Urinary bladder (tissue), 4 donors: ENCODE measurements around the gene RNF220. TPM values are rescaled to one million over a fixed set of nuclear protein-coding genes. Genes with fewer than 3 reads are reported as not detected.

Experiments
- DNase-seq: peaks from one replicate; pipeline ENCODE4 v3.0.0-alpha.2; 2015; ENCODE audit errors: extremely low spot score
- H3K27ac ChIP-seq: one replicate; pipeline ENCODE4 v1.5.1; 2013; ENCODE audit warnings: low read depth, mild to moderate bottlenecking, moderate library complexity
- H3K36me3 ChIP-seq: one replicate; pipeline ENCODE4 v1.6.1; 2013; ENCODE audit warnings: mild to moderate bottlenecking, moderate library complexity; ENCODE audit not compliant: insufficient read depth
- H3K4me1 ChIP-seq: one replicate; pipeline ENCODE4 v1.6.1; 2013; ENCODE audit warnings: mild to moderate bottlenecking, moderate library complexity; ENCODE audit not compliant: insufficient read depth
- H3K4me3 ChIP-seq: one replicate; pipeline ENCODE4 v1.5.1; 2013; ENCODE audit warnings: low read depth, low read length
- WGBS: extraction: QIAGEN DNeasy Blood & Tissue Kit; methylation state at CpG from one replicate; pipeline ENCODE4 v1.1.7; 2013; 5-methylcytosine and 5-hydroxymethylcytosine counted together
- polyA plus RNA-seq: library from polyadenylated mRNA; stranded (reverse); fragments of 200-250 nt; gene quantifications from one replicate; pipeline ENCODE4 v1.2.3, GENCODE V29; 2013
- total RNA-seq: library from RNA; depleted of rRNA; stranded (reverse); fragments of >200 nt; gene quantifications from one replicate; pipeline ENCODE4 v1.2.3, GENCODE V29; 2014
- donor health status: healthy with polysubstance abuse.
- donor health status: healthy.

Gene RNF220
- total and polyA plus RNA-seq, 2 donors = 17.3 to 89.6 TPM

DNA sequence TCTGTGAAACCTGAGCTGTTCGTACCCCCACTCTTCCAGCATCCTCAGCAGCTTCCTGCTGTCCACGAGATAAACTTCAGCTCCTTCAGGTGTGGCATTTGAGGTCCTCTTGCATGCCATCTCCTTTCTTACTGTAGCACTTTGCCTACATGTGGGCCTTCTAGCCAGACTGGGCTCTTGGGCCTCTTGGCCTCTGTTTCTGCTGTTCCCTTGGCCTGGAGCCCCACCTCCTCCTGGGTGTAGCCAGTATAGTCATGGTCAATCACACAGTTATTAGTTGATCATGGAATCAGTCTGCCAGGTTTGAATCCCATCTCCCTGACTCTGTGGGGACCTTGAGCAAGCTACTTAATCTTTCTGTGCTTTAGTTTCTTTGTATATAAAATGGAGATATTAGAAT, 242.8 kb downstream of the RNF220 start:
- Histone ChIP-seq H3K36me3 (peaks cover 4% of the 10 kb centered on the region), H3K4me1 (no peaks in the 10 kb centered on the region), H3K4me3 (no peak overlapping the region), H3K27ac (no peak overlapping the region)
- 67% methylated on average over 2 of the region's 2 CpGs for WGBS
- no peak for DNase-seq

GRCh38 chr1:44648529-44649250, 243.6 kb downstream of the RNF220 start:
- no peak overlapping the region for H3K27ac ChIP-seq

DNA sequence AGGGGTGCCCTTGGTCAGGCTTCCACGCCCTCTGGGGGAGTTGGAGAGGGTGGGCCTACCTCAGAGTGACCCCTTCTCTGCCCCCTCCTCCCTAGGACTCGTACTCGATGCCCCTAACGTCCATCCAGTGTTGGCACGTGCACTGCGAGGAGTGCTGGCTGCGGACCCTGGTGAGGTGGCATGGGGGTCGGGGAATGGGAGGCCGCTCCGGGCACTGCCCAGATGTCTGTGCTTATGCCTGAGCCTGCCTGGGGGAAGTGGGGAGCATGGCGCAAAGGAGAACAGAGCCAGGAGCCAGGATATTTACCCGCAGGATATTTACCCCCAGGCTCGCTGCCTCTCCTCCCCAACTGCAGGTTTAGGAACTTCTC, 244.7 kb downstream of the RNF220 start:
- Histone ChIP-seq H3K27ac (no peak overlapping the region), H3K36me3 (peaks cover 4% of the 10 kb centered on the region), H3K4me3 (no peak overlapping the region), H3K4me1 (no peaks in the 10 kb centered on the region)
- 90% methylated on average over 13 of the region's 13 CpGs for WGBS
- no peak for DNase-seq

More at GRCh38 chr1:44648529-44649250, 243.6 kb downstream of the RNF220 start:
- Histone ChIP-seq H3K36me3 (peaks cover 4% of the 10 kb centered on the region), H3K4me1 (no peaks in the 10 kb centered on the region), H3K4me3 (no peak overlapping the region)
- WGBS = 87% methylated on average over 13 of the region's 13 CpGs
- DNase-seq = no peak

GRCh38 chr1:44650159-44650831, 245.2 kb downstream of the RNF220 start:
- DNase-seq = no peak

GRCh38 chr1:44651069-44651468, 246.0 kb downstream of the RNF220 start:
- Histone ChIP-seq H3K4me3 (no peak overlapping the region), H3K27ac (no peak overlapping the region), H3K36me3 (peaks cover 4% of the 10 kb centered on the region), H3K4me1 (no peaks in the 10 kb centered on the region)
- 78% methylated on average over 8 of the region's 8 CpGs for WGBS
- no peak for DNase-seq

More at GRCh38 chr1:44650159-44650831, 245.2 kb downstream of the RNF220 start:
- Histone ChIP-seq H3K36me3 (peaks cover 4% of the 10 kb centered on the region), H3K4me1 (no peaks in the 10 kb centered on the region), H3K27ac (no peak overlapping the region), H3K4me3 (no peak overlapping the region)
- 77% methylated on average over 23 of the region's 23 CpGs for WGBS

- no peak overlapping the region for H3K27ac ChIP-seq
- H3K36me3 ChIP-seq = peaks cover 4% of the 10 kb centered on the region
- H3K4me3 ChIP-seq = no peak overlapping the region
- WGBS = 44% methylated on average over 7 of the region's 7 CpGs
- H3K4me1 ChIP-seq = no peaks in the 10 kb centered on the region
- DNase-seq = no peak
Observed at GRCh38 chr1:44652445-44653106, 247.5 kb downstream of the RNF220 start.

- no peaks in the 10 kb centered on the region for H3K4me1 ChIP-seq
- H3K4me3 ChIP-seq = no peak overlapping the region
- 59% methylated on average over 11 of the region's 11 CpGs for WGBS
- H3K36me3 ChIP-seq = peaks cover 4% of the 10 kb centered on the region
- DNase-seq = no peak
- H3K27ac ChIP-seq = no peak overlapping the region
Observed at GRCh38 chr1:44653107-44653964, 248.3 kb downstream of the RNF220 start.

GRCh38 chr1:44654621-44655187, 249.6 kb downstream of the RNF220 start:
- WGBS = 92% methylated on average over 35 of the region's 35 CpGs
- Histone ChIP-seq H3K4me1 (no peaks in the 10 kb centered on the region), H3K36me3 (peaks cover 4% of the 10 kb centered on the region), H3K27ac (no peak overlapping the region), H3K4me3 (no peak overlapping the region)
- DNase-seq = no peak

GRCh38 chr1:44655609-44656008, 250.6 kb downstream of the RNF220 start:
- 72% methylated on average over 5 of the region's 5 CpGs for WGBS
- Histone ChIP-seq H3K4me3 (no peak overlapping the region), H3K4me1 (no peaks in the 10 kb centered on the region), H3K36me3 (peaks cover under 1% of the 10 kb centered on the region), H3K27ac (no peak overlapping the region)
- DNase-seq = no peak

- Histone ChIP-seq H3K4me1 (no peaks in the 10 kb centered on the region), H3K36me3 (no peaks in the 10 kb centered on the region), H3K27ac (no peak overlapping the region), H3K4me3 (no peak overlapping the region)
- WGBS = 95% methylated on average over 4 of the region's 4 CpGs
- no peak for DNase-seq
Observed at GRCh38 chr1:44659566-44659965, 254.5 kb downstream of the RNF220 start.

DNA sequence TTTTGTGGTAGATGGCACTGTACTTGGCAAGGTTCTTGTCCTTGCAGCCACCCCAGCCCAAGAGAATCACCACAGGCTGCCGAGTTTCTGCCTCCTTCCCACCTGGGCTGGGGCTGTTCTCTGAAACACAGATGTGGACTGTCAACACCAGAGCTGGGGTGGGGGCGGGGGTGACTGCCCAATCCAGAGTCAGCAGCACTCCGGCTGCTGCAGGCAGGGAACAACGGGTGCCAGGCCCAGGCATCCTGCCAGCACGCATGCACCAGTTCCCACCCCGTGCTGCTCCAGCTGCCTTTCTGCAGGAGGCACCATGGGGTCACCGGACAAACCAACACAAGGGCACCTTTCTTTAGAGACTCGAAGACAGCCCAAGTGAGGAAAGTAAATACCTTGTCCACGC, 255.1 kb downstream of the RNF220 start:
- H3K27ac ChIP-seq = no peak overlapping the region
- no peaks in the 10 kb centered on the region for H3K36me3 ChIP-seq
- 54% methylated on average over 9 of the region's 9 CpGs for WGBS
- DNase-seq = no peak
- no peak overlapping the region for H3K4me3 ChIP-seq
- H3K4me1 ChIP-seq = no peaks in the 10 kb centered on the region

GRCh38 chr1:44661781-44662682, 257.0 kb downstream of the RNF220 start:
- Histone ChIP-seq H3K4me1 (no peaks in the 10 kb centered on the region), H3K36me3 (no peaks in the 10 kb centered on the region), H3K4me3 (no peak overlapping the region), H3K27ac (no peak overlapping the region)
- no peak for DNase-seq
- WGBS = 77% methylated on average over 15 of the region's 15 CpGs
